GM20431 (cell line): Measurements from ENCODE around the gene DHRS12.

ENCODE experiments used
- in situ Hi-C: fragments of 300-500 bp; cut with MseI, MboI; formaldehyde crosslinking; loops from one replicate; pipeline ENCODE4 v1.15.0; 2020; ENCODE audit warnings: low sequenced_read_pairs; ENCODE audit not compliant: unreplicated experiment

DHRS12 gene

DNA sequence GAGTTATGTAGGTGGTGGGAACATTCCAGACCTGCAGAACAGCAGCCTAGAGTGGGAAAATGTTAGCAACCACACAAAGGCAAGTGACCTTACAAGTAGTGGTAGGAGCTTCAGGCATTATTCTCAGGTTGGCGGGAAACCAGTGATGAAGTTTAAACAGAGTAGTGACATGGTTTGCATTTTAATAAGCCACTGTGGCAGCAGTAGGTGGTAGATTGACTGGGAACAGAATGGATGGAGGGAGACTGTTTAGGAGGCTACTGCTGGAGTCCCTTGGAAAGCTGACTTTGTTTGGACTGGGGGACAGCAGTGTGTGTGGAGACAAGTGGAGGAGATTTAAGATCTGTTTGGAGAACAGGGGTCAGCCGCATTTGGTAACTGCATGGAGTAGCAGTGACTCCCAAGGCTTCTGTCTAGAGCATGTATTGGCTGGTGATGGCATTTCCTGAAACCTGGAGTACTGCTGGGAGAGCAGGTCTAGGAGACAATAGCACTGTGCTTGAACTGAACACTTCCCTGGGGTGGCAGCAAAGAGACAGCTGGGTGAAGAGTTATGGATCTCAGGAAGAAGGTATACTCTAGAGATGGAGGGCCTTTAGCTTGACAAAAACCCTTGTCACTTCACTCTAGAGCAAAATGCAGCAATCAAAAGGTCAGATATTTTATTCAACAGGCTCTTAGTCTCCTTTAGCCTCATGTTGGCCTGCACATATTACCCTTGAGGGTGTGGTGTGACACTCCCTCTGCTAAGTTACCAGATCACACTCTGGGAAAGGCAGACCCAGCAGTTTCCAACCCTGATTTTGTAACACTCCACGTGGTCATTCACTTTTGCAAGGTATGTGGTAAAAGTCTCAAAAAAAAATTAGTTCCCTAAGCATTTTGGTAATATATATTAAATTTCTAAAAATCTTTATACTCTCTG lies 70.3 kb downstream of the DHRS12 start:
- in situ Hi-C loops: no loop called here

DNA sequence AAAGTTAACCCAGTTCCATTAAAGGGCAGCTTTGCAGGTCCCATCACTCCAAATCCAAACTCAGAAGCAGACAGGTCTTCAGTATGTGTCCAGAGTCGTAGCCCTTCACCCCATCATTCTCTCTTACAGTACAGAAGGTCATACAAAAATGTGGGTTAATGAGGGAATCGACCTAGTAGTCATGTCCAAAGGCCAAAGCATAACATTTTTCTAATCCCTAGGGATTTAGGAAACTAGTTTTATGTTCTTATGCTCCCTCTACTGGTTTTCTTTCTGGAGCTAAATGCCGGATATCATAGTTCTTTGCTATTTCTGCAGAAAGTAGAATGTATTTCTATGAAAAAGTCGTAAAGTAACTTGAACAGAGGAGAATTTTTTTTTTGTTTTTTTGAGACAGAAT lies 72.2 kb downstream of the DHRS12 start:
- in situ Hi-C loops: no loop called here

DNA sequence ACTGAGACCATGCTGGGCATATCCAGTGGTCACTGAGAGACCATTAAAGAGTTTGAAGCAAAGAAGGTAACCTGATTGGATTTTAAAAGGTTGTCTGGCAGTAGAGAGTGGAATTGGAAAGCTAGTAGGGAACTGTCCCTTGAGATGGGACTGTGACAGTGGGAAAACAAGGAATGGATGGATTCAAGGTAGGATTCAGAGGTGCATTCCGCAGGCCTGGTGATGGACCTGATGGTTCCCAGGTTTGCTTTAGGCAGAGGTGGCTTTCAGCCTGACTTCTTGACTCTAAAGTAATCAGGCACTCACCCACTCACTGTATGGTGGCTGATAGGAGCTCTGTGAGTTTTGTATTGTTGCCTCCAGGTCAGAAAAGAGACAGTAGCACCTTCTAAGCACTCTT lies 73.0 kb downstream of the DHRS12 start:
- in situ Hi-C loops: no loop called here

DNA sequence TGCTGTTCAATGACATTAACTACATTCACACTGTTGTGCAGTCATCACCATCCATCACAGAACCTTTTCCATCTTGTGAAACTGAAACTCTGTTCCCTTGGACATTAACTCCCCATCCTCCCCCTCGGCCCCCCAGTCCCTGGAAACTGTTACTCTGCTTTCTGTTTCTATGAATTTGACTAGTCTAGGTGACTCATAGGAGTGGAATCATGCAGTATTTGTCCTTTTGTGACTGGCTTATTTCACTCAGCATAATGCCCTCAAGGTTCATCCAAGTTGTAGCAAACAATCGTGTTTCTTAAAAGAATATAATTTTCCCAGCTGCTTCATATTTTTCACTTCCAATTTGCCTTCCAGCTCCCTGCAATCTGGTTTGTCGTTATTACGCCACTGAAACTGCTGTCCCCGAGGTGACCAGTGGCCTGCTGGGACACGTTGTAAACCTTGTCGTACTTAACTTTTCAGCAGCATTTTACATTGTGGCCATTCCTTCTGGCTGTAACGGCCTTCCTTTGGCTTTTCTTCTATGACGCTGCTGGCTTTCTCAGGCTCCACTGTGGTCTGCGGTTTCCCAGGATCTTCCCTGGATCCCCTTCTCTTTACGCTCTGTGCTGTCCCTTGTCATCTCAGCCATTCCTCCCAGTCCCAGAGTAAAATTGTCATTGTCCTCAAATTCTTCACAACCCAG lies 74.0 kb downstream of the DHRS12 start:
- in situ Hi-C loops: no loop called here

DNA sequence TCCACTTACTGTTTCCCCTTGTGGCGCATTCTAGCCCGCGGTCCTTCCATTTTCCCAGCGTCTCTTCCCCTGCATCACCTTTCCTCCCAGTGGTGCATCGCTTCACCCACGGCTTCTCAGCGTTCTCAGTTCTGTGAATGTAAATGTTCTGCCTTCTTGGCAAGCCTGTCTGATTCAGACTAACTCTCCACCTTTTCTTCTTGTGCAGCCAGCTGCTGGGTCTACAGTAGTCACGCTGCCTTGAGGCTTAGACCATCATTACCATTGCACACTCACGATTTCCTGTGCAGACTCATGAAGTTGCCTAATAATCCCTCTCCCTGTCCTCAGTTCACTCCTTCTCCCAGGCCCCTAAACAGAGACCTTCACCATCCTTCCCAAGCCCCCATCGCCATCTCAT lies 75.0 kb downstream of the DHRS12 start:
- in situ Hi-C loops: no loop called here

DNA sequence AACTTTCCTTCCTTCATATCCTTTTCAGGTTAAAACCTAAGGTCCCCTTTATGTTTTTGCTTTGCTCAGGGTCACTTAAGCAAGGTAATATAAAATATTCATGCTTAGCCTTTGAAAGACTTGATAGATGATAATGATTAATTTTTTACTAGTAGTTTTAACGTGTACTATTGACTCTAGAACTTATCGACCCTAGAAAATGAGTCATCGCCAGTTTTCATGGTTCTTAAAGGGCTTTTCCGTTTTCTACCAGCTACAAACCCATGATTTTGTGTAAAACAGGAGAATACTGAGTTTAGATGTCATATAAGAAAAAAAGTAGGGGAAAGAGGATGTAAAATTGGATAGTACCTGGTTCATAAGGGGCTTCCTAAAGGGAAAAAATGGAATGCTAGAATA lies 75.7 kb downstream of the DHRS12 start:
- in situ Hi-C loops: no loop called here

DNA sequence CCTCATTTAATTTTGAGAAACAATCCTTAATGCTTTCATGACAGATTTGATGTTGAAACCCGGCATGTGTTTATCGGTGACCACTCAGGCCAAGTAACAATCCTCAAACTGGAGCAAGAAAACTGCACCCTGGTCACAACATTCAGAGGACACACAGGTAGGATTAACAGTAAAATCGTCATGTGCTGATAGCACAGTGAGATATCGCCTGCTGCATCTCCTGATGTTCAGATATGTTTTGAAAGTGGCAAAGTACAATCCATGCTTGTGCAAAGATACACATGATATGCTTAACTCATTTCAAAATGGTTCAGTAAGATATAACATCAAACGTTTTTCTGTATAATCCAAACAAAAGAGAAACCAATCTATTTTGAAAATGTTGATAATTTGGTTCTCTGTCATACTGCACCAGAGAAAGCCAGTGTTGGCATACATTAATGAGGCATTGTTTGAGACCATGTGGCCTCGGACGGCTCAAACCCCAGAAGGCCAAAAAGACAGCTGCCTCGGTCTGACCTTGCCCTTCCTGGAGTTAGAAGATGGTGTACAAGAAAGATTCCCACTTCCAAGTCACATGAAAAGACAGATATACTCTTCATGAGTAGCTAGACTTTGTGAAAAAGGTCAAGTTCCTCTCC lies 76.2 kb downstream of the DHRS12 start:
- in situ Hi-C loops: no loop called here

DNA sequence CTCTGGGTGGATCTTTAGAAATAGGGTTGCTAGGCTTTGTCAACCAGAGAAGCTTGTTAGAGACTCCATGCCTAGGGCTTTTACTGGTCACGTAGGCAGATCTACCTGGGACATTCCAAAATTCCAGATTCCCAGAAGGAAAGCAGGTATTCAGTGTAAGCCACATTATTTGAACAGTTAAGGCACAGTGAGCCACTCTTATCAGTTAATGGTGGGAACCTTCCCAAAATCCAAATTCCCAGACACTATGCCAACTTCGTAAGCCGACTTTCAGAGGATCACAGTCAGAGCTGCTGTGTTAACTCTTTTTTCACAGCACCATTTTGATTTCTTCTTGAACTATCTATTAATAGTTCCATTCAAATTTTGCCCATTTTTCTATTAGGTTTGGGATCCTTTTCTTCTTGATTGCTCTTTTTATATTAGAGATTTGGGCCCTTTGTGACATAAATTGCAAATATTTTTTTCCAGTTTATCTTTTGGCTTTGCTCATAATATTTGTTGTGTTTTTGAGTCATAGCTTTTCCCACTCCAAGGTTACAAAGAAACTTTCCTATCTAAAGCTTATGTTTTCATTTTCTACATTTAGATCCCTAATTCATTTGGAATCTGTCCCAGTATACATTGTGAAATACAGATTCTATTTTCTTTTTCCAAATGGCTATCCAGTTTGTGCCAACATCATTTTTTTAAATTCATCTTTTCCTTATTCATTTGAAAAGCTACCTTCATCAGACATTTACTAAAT lies 77.3 kb downstream of the DHRS12 start:
- in situ Hi-C loops: no loop called here

DNA sequence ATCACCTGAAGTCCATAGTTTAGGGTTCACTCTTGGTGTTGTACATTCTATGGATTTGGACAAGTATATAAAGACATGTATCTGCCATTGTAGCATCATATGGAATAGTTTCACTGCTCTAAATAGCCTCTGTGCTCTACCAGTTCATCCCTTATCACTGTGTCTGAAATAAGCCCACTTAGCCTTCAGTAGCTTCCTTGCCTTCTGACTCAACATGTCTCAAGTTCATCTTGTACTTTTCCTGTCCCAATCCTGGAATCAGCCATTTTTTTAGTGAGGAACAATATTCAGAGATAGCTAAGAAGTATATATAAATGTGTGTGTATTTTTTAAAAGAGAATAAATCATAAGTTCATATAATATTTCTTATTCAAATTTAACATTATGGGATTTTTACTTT lies 79.2 kb downstream of the DHRS12 start:
- in situ Hi-C loops: no loop called here

DNA sequence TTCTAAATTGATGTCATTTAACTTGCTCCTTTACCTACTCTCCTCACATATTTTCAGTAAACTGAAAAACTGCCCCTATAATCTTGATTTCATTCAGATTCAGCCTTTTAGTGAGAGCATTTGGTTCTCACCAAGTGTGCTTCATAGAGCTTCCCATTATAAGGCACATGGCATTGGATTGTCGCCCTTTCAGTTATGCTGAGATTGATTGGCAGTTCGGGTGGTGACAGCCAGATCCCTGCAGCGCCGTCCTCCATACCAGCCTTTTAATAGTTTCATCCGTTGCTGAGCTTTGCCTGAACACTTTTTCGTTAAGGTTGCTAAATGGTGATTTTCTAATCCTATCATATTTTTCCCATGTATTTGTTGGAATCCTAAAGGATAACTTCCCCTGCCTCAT lies 80.4 kb downstream of the DHRS12 start:
- in situ Hi-C loops: no loop called here

DNA sequence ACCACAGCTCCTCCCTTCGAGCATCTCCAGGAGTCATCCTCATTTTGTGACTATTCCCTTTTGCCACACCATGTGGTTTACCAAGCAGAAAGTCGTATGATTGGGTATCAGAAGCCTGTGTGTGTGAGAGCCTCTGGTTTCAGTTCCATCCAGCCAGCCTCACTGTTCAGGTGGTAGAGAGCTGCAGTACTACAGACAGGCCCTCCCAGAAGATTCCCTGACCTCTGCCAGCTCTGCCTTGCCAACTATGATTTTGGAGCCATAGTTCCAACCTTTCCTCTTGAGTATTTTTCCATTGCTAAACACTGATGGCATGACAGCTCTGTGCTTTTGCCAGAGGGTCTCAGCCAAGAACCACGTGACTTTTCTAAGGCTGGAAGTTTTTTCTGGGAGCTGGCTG lies 82.5 kb downstream of the DHRS12 start:
- in situ Hi-C loops: no loop called here

DNA sequence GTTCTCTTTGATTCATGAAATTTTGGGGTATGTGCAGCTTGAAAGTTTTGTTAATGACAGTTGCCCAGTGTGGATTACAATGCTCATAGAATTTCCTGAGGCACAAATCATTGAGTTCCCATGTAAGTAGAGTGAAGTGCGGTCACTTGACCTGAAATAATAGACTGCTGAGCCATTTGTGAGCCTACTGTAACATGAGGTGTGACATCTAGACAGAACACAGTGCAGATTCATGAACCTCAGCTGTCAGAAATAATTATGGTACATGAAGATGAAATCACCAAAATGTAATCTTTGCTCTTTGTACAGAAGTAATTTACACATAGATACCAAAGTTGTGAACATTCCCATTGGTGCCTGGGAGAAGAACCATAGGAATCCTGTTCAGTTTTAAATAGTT lies 84.6 kb downstream of the DHRS12 start:
- in situ Hi-C loops: no loop called here
